Measurements from ENCODE around the gene STRAP.

DNA sequence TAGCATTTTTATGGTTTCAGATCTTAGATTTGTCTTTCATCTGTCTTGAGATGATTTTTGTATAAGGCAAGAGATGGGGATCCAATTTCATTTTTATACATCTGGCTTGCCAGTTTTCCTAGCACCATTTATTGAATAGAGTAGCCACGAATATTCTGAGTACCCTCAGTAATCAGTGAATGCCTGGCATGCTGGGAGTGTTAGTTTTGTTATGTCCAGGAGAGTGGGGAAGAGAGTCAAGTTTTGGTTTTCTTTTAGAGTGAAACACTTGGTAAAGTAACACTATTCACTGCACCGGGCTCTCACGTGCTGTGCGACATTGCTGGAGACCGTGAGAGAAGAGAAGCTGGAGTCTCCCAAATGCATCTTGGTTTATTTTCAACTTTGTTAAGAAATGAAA lies 60.3 kb downstream of the STRAP start:
- TF ChIP-seq POLR2A (IDR thresholded peaks at IDR 0.05): no peak
- TF ChIP-seq, protein P1, sequence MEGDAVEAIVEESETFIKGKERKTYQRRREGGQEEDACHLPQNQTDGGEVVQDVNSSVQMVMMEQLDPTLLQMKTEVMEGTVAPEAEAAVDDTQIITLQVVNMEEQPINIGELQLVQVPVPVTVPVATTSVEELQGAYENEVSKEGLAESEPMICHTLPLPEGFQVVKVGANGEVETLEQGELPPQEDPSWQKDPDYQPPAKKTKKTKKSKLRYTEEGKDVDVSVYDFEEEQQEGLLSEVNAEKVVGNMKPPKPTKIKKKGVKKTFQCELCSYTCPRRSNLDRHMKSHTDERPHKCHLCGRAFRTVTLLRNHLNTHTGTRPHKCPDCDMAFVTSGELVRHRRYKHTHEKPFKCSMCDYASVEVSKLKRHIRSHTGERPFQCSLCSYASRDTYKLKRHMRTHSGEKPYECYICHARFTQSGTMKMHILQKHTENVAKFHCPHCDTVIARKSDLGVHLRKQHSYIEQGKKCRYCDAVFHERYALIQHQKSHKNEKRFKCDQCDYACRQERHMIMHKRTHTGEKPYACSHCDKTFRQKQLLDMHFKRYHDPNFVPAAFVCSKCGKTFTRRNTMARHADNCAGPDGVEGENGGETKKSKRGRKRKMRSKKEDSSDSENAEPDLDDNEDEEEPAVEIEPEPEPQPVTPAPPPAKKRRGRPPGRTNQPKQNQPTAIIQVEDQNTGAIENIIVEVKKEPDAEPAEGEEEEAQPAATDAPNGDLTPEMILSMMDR (IDR thresholded peaks at IDR 0.05): no peak

Data from tibial nerve (tissue), 3 donors.